CD4-positive, alpha-beta T cell treated with Interleukin-2 at 100 ng/mL for 4 hours (primary cell): ENCODE data around the gene PLEKHJ1.

Experiments used
- DNase-seq: peaks from one replicate; pipeline ENCODE4 v3.0.0-alpha.2; 2020; ENCODE audit warnings: low spot score

PLEKHJ1 gene

DNA sequence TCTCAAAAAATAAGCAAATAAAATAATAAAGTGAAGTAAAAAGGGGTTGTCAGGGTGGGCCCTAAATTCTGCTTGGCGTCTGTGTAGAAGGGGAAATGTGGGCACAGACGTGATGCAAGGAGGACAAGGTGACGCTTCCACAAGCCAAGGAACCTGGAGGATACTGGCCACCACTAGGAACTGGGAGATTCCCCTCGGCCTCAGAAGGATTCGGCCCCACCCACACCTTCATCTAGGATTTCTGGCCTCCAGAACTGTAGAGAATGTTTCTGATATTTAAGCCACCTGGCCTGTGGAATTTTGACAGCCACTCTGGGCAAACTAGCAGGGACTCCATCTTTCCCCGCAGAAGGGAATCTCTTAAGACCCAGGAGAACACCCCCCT is 1.1 kb downstream of the PLEKHJ1 start:
- DNase-seq = no peak

DNA sequence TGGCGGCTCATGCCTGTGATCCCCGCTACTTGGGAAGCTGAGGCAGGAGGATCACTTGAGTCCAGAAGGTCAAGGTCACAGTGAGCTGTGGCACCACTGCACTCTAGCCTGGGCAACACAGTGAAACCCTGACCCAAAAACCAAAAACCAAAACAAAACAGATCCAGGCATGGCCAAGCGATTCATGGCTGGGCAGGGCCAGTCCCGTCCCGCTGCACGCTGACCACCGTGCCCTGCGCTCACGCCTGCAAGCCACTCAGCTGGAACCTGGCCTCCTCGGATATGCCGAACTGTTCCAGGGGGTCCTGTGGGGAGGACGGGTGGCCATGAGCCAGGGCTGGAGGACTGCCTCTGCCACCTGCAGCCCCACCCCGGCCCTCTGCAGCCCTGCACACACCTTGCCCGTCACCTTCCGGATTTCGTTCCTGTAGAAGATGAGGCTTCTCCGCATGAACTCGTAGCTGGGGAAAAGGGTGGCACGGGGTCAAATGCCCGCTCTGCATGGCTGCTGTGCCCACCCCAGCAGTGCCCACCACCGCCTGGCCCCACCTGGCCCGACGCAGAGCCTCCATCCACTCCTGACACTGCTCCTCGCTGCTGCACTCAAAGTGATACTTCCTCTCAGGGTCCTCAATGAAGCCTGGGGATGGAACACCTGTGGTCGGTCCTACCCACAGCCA is 2.4 kb downstream of the PLEKHJ1 start:
- no peak for DNase-seq

DNA sequence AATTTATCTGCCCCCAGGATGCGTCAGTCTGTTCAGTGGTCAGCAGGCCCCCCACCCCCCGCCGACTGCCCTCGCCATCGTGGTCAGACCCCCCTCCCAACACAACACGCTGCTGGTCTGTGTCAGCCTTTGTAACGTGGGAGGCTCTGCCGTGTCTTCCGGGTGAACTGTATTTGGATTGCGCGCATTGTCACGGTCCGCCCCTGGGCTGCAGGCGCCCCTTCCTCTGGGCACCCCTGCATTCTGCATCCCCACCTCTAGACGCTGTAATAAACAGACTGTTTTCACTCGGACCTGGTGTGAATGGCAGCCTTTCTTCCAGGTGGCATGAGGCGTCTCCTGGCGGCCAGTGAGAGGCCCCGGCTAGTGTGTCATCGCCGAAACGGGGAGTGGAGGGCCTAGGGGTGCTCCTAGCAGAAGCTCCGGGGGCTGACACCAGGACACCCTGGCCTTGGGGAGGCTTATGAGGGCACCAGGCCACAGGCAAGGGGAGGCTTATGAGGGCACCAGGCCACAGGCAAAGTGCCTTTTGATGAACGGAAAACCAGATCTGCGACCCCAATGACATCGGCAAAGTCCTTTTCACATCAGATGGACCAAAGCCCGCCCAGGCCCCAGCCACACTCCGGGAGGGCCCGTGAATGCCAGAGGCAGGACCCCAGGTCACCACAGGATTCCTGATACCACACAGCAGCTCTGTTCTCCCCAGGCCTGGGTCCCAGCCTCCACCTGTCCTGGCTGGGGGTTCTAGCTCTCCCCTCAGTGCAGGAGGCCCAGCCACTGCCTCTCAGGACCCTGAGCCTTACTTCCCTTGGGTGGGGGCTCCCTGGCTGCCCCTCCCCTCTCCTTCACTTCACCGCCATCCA is 3.6 kb downstream of the PLEKHJ1 start:
- DNase-seq = no peak

DNA sequence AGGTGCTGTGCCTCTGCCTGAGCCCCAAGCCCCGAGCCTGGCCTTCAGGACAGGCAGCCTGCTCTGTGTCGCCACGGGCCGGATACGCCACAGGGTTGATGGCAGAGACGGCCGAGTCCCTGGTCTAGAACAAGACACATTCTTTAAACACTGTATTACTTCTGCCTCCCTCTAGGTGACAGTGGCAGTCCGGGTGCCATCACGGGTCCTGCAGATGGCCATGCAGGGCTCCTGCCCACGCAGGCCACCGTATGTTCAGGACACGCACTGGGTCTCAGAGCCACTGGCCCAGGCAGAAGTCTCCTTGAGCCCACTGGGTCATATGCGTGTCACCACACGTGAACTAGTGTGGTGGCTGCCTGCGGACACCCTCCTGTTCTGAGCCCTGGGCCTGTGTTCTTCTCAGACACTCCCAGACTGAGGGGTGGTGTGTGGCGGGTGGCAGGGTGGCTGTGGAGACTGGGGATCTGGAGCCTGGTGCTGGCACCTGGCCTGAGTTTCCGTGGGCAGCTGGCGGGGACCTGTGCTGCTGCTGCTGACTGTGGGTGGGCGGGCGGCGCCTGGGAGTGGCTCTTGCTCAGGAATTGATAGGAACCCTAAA is 4.4 kb downstream of the PLEKHJ1 start:
- no peak for DNase-seq

DNA sequence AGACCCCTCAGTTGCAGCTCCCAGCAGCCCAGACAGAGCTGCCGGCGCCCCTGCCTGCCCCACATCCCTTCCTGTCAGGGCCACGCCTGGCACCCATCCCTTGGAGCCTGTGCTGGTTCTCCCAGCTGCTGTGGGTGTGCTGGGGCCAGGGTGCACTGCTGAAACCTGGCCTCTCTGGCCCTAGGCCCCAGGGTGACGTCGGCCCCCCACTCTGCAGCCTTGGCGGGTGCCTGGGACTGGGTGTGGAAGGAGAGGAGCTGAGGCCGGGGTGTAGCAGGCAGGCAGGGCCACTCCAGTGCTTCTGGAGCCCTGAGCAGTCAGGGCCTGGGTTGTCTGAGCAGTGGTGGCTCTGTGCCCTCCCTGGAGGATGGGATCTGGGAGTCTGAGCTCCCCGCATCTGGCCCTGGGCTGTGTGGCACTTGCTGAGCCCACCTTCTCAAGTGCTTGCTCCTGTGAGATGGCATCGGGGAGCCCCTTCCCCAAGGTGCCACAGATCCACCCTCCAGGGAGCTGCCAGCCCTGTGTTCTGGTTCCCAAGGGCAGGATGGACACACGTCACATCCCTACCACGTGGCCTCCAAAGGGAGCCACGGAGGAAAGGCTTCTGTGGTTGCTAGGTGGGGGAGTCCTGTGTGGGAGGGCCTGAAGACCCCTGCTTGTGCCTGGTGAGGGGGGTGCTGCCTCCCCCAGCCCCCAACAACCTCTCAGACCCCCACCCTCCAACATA is 5.2 kb downstream of the PLEKHJ1 start:
- no peak for DNase-seq

DNA sequence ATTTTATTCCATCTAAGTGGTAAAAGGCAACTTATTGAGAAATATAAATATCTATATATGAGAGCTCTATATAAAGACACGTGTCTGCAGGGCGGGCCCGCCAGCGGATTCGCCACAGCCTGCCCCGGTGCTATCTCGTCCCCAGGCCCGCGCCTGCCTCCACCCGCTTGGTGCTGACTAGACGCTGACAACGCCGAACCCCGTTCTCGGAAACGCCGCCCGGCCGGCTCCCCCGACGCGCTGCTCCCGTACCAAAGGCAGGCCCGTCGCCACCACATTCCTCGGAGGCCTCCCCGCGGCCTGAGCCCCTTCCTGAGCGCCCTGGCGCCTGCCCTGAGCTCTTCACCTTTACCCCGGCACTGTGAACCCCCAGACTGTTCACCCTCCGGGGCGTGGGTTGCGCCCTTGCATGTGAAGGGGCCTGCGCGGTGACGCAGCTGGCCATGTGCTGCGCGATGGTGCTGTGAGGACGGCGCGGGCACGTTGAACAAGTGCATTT is 6.0 kb downstream of the PLEKHJ1 start:
- no peak for DNase-seq

DNA sequence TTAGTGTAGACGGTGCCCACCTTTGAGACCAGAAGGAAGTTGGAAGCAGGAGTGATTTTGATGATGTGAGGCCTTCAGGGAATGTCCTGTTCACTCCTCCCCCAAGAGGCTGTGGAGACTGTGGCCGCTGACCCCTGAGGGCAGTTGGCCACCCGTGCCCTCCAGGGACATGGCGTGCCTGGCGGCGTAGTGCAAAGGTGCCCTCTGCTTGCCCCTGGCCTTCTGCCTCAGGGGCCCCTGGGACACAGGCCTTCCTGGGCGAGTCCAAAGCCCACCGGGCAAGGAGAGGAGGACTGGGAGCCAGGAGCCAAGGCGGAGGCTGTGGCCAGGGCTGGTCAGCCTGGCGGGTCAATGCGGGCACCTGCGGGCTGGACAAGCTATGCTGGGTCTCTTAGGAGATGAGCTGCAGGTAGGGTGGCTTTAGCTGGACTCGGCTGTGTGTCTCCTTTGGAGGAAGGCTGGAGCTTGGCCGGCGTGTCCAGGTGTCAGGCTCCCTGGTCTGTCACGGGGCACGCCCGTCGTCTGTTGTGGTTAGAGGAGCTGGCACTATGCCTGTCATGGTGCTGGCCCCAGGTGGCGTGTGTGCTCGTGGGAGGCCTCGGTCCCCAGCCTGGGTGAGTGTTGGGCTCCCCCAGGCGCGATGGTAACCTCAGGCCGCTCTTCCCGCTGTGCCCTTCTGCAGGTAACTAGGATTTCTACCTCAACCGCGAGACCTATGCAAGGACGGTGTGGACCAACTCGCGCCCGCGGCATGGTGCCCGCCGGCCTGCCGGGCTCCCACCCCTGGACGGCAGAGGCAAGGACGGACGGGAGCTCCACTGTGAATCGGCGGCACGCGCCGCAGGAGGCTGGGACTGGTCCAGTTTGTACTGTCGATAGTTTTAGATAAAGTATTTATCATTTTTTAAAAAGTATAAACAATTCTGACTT is 6.8 kb downstream of the PLEKHJ1 start:
- DNase-seq = no peak

DNA sequence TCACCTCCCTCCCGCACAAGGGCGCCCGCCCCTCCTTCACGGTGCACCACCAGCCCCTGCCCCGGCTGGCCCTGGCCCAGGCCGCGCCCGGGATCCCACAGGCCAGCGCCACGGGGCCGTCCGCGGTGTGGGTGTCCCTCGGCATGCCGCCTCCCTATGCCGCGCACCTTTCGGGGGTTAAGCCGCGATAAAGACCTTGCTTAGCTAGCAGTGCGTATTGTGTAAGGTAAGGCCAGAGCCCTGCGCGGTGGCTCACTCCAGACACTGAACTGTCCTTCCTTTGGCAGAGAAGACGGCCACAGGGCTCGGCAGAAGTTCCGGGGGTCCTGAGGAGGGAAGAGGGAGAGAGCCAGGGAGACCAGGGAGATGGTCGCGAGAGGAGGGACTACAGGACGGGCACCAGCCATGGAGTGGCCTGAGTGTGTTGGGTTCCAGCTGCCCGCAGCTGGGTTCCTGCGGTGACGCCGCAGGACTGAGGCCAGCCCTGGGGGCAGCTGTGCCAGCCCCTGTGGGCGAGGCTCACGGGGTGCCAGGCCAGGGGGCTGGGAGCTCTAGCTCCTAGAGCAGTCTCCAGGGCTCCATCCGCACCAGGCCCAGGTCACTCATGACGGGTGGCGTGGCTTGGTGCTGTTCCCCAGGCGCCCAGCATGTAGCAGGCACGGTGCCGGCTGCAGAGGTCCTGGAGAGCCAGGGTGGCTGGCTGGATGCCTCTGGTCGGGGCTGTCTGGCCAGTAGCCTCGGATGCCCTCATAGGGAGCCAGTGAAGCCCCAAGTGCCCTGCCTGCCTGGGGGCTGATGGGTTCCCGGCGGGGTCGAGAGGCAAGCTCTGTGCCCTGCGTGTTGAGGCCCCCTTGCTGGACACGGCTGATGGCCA is 7.7 kb downstream of the PLEKHJ1 start:
- no peak for DNase-seq

DNA sequence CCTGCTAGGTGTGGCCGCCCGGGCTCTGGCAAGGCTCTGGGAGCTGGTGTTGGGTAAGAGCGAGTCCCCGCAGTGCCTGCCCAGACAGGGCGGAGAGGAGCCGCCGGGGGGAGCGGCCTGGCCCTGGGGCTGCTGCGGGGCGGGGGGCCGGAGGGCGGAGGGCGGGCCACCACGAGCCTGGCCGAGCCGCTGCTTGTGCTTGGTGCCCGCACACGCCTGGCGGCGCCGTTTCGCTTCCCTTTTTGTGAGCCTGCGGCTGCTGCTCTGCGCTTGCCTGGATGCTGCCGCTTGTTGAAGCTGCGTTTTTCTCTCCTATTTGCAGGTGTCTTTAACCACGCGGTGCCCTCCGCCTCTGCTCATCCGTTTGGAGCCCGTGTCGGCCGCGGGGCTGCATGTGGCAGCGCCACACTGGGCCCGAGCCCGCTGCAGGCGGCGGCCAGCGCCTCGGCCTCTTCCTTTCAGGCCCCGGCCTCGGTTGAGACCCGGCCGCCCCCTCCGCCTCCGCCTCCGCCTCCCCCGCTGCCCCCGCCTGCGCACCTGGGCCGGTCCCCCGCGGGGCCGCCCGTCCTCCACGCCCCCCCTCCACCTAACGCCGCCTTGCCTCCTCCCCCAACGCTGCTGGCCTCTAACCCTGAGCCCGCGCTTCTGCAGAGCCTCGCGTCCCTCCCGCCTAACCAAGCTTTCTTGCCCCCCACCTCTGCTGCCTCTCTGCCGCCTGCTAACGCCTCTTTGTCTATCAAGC is 8.5 kb downstream of the PLEKHJ1 start:
- no peak for DNase-seq

DNA sequence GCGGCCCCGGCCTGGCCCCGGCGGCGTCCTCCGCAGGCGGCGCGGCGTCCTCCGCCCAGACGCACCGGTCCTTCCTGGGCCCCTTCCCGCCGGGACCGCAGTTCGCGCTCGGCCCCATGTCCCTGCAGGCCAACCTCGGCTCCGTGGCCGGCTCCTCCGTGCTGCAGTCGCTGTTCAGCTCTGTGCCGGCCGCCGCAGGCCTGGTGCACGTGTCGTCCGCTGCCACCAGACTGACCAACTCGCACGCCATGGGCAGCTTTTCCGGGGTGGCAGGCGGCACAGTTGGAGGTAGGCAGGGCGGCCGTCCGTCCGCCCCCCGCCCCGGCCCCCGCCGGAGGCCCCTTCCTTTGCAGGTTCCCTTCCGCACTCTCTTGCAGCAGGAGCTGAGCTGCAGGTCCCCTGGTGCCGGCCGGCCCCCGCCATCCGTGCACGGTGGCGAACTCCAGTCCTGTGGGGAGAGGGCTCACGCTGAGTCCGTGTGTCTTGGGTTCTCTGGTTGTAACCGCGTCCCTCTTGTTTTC is 9.2 kb downstream of the PLEKHJ1 start:
- DNase-seq = no peak

DNA sequence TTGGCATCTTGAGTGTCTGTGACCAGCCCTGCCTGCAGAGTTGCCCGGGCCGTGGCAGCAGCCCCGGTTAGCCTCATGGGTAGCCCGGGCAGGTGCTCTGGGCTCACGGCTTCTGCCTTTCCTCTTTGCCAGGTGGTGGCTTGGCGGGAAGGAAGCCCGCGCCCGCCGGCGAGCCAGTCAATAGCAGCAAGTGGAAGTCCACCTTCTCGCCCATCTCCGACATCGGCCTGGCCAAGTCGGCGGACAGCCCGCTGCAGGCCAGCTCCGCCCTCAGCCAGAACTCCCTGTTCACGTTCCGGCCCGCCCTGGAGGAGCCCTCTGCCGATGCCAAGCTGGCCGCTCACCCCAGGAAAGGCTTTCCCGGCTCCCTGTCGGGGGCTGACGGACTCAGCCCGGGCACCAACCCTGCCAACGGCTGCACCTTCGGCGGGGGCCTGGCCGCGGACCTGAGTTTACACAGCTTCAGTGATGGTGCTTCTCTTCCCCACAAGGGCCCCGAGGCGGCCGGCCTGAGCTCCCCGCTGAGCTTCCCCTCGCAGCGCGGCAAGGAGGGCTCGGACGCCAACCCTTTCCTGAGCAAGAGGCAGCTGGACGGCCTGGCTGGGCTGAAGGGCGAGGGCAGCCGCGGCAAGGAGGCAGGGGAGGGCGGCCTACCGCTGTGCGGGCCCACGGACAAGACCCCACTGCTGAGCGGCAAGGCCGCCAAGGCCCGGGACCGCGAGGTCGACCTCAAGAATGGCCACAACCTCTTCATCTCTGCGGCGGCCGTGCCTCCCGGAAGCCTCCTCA is 9.9 kb downstream of the PLEKHJ1 start:
- no peak for DNase-seq

DNA sequence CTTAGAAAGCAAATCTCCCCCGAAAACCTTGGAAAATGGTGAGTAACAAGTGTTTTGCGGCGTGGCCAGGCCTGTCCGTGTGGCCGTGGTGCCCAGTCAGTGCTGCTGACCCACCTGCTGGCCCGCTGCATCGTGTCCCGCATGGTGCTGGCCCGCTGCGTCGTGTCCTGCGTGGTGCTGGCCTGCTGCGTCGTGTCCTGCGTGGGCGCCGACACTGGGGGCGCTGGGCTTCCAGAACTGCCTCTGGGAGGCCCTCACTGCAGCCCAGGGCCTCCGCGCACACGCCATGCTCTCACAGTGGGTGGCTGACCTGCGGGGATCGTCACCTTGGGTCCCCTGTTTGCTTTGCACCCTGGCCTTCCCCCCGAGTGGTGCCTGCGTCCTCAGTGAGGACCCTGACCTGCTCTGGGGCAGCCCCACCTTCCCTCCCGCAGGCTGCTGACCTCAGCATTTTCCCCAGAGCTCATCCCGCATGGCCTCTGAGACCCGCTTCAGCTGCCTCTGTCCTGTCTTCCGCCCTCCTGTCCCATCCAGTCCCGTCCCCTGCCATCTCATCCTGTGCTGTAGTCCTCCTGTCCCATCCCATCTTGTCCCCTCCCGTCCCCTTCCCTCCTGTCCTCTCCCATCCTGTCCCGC is 10.6 kb downstream of the PLEKHJ1 start:
- DNase-seq = no peak

DNA sequence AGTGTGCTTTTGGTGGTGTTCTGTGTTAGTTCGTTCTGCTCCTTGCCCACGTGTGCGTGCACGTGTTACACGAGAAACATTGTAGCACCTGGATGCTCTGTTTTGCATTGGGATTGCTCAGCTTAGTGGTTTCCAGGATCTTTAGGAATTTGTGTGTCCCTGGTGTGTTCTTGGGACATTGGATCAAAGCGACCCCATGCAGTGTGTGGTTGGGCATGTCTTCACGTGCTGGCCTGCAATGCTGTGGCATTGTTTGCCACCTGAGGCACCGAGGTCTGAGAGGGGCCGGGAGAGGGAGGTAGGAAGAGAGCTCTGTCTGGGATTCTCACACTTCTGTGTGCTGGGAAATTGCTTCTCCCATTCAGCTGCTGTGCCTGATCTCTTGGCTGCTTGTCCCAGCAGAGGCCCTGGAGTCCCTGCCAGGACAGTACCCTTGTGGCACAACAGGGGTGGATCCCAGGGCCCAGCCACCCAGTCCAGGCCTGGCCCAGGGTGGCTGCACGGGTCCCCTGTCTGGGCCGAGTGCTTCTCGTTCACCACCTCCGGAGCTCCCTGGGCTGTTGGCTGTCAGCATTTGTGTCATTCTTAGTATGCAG is 11.3 kb downstream of the PLEKHJ1 start:
- no peak for DNase-seq

DNA sequence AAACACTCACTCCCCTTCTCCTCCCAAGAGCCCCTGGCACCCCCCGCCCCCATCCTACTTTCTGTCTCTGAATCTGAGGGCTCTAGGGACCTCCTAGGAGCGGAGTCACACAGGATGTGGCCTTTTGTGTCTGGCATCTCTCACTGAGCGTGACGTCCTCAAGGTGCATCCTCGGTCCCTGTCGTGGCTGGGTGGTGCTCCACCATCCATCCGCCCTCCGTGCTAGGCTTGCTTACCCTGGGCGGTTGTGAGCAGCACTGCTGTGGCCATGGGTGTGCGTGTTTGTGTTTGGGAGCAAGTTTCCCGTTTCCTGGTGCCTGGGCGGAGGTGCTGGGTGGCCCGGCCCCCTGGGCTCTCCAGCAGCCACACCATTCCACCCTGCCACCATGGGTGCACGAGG is 12.2 kb downstream of the PLEKHJ1 start:
- DNase-seq = no peak

DNA sequence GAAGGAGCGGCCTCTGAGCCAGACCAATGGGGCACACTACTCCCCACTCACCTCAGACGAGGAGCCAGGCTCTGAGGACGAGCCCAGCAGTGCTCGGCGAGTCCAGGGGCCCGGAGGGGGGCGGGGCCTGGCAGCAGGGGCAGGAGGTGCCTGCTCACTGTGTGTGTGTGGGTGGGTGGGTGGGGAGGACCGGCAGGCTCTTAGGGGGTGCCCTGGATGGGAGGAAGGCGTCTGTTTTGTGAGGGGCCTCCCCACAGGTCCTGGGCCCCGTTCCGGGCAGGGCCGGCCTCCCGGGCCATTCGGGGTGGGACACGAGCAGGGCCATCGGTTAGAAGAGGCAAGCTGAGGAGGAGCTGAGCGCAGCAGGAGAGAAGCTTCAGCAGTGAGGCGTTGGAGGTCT is 12.7 kb downstream of the PLEKHJ1 start:
- DNase-seq = no peak

DNA sequence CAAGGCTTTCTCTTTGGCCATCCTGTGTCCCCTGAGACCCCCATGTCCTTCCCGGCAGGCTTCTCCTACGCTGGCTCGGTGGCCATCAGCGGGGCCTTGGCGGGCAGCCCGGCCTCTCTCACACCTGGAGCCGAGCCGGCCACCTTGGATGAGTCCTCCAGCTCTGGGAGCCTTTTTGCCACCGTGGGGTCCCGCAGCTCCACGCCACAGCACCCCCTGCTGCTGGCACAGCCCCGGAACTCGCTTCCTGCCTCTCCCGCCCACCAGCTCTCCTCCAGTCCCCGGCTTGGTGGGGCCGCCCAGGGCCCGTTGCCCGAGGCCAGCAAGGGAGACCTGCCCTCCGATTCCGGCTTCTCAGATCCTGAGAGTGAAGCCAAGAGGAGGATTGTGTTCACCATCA is 14.2 kb downstream of the PLEKHJ1 start:
- DNase-seq = no peak

DNA sequence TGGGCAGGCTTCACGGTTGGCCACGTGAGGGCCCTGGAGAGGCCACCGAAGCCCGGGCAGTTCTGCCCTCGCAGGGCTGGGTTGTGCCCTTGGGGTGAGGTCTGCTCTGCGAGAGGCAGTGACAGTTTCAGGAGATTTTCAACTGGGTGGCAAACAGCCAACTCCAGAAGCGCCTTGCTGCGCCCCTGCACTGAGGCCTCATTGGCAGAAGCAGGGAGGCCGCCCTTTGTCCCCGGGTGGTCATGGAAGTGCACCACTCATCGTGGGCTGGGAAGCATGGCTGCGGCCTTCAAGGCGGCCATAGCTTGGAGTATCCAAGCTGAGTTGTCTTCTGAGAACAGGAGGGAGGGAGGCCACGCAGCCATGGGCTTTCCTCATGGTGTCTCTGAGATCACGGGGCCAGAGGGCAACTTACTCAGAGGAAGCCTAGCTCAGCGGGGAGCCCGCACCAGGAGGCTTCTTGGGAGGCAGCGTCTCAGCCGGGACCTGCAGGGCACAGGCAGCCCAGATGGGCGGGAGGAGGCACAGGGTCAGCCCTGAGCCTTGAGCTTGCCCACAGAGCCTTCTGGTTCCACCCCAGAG is 14.8 kb downstream of the PLEKHJ1 start:
- no peak for DNase-seq
